Renal pelvis (tissue), 4 donors: Measurements from ENCODE around the gene MGP. TPM values are rescaled to one million over a fixed set of nuclear protein-coding genes. Genes with fewer than 3 reads are reported as not detected.
A peak's percentile ranks its signal among the peaks of the same experiment; 100 is the strongest.

Experiments used
- DNase-seq: peaks from one replicate; pipeline ENCODE4 v3.0.0-alpha.2; 2013
- polyA plus RNA-seq, 3 donors: library from polyadenylated mRNA; unstranded; fragments of 120-200 nt; gene quantifications; one replicate each; pipeline ENCODE4 v1.2.1, GENCODE V29; 2013; ENCODE audit not compliant: insufficient read length in 3 of 3

The MGP gene
- polyA plus RNA-seq, 3 donors = 27.4 to 52.6 (median 36.0) TPM

DNA sequence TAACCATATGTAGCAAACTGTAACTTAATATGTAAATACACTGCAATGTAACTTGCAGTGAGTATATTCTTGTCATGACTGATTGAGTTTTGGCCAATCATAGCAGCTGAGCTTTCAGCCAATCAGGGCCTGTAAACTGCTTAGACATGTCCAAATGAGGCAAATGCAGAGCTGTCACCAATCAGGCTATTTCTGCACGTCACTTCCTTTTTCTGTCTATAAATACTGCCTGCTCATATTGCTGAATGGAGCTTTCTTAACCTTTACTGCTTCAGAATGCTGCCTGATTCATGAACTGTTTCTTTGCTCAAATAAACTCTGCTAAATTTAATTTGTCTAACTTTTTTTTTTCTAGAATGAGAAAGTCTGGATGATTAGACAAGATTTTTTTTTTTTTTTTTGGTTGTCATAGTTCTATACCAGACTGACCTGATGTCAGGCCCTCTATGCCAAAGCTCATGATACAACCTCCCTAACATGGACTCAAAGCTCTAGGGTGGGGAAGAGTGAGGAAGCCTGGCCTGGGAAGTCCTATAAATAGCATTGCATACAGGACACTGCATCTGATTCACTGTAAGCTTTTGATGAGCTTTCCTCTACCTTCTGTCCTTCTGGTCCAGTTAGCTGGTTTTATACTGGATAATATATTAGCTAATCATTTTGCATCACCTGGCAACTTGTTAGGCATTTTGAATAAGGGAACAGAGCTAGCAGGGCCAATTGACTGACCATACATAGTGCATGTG, 12.0 kb downstream of the MGP start:
- DNase-seq = no peak

DNA sequence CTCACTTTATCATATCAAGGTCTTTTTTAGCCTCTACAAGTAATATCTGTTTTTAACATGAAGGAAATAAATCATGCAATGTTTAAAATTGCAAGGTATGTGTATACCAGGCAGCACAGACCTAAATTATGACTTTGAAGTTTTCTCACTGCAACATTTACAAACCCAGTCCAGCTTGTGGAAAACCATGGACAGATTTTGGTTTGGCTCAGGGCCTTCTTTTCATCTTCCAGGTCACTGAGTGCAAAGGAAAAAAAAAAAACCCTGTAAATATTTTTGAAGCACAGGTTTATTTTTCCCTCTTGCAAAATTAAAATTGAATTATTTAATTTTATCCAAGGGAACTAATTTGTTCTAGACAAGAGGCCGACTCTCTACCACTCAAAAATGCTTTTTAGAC, 13.8 kb downstream of the MGP start:
- DNase-seq = no peak

- no peak for DNase-seq
These were observed 14.4 kb downstream of the MGP start for GRCh38 chr12:14871247-14871646.

DNA sequence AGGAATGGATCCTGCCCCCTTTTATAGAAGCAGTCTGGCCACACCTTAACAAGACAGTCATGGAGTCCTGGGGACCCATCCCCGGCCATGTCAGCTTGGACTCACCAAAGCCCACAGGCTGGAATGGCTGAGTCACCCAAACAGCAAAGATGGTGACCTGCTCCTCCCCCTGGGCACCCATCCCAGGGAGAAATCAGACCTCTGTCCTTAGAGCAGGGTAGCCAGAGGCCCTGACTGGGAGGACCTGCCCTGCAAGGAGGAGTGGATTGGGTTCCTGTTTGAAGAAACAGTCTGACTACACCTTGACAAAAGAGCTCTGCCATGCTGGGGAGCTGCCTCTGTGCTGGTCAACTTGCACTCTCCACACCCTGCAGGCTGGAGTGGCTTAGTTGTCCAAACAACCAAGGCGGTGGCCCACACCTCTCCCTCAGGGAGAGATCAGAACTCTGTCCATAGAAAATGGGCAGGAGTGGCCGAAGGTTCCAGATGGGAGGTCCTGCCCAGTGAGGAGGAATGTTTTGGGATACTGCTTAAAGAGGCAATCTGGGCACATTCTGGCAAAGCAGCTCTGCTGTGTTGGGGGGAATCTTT, 16.6 kb downstream of the MGP start:
- DNase-seq = no peak

DNA sequence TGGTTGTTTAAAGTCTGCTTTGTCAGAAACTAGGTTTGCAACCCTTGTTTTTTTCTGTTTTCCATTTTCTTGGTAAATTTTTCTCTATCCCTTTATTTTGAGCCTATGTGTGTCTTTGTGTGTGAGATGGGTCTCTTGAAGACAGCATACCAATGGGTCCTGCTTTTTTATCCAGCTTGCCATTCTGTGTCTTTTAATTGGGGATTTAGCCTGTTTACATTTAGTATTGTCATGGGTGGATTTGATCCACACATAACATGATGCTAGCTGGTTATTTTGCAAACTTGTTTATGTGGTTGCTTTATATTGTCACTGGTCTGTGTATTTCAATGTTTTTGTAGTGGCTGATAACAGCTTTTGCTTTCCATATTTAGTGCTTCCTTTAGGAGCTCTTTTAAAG, 25.2 kb downstream of the MGP start:
- DNase-seq = no peak

GRCh38 chr12:14858513-14858912, 27.1 kb downstream of the MGP start:
- DNase-seq = no peak

- peak; percentile 36 for DNase-seq
These were observed 31.0 kb downstream of the MGP start for GRCh38 chr12:14854586-14855183.

DNA sequence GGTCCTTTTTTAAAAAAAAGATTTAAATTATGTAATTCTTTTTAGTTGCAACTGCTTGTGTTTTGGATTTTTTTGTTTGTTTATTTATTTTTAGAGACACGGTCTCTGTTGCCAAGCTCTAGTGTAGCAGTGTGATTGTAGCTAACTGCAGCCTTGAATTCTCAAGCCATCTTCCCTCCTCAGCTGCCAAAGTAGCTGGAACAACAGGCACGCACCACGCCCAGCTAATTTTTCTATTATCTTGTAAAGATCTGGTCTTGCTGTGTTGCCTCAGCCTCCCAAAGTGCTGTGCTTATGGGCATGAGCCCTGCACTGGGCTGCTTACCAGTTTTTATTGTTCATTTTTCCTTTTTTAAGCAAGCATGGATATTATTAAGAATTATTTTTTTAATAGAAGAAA, 31.7 kb downstream of the MGP start:
- DNase-seq = no peak

DNA sequence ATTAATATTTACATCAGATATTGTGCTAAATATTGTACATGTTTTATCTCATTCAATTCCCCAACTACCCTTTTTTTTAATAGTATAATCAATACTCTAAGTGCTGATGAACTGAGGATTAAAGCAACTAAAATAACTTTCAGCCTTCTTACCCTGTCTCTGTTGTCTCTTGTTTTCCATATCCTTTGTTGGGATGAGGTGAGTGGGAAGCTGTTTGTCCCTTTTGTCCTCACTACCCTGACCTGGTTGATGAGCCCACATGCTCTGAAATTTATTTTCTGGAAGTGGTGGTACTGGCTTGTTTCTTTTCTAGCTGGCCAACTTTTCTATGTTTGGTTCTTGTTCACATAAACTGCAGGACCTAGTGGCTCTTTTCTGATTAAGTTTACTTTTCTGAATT, 32.8 kb downstream of the MGP start:
- DNase-seq = no peak

DNA sequence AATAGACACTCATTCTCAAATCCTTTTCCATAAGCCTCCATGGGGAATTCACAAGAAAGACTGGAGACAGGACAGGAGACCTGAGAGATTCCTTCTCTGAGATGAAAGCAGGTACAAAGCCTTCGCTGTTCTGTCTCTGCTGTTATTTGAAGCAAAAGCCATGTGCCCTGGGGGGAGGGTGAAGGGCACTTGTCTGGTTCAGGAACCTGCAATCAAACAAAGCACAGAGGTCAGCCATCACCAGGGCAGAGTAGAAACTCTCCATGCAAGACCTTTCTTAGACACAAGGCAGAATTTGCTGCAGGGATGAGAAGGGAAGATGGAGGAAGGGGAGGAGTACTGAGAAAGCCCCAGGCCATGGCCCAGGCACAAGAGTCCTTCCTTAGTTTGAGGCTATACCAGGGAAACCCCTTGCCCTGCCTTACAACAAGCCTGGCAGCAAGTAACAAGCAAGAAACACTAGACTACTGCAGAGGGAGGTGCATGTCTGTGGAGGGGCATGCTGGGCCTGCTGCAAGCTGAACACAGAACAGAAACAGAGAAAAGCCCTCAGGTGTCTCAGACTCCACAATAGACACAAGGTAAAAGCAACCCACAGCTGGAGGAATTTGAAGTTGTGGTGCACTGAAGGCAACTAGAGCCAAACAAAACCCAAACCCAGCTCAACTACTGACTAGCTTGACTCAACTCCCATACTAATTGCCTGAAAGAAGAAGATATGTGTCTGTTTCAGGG, 34.6 kb downstream of the MGP start:
- DNase-seq = no peak

DNA sequence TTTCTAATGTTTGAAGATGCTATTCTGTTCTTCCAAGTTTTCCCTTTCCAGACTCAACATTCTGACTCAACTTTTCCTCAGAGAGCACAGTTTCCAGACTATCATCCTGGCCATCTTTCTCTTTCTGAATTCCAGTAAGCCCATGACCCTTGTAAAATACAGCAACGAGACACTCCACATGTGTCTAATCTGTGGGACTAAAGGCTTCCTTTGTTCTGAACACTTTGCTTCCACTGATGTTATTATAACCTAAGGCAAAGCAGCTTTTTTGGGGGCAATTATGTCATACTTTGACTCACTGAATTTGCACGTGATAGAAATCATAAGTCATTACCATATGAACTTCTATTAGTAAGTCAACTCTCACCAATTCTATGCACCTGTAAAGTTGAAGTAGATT, 36.0 kb downstream of the MGP start:
- DNase-seq = no peak

- no peak for DNase-seq
These were observed 38.6 kb downstream of the MGP start for GRCh38 chr12:14846876-14847580.

DNA sequence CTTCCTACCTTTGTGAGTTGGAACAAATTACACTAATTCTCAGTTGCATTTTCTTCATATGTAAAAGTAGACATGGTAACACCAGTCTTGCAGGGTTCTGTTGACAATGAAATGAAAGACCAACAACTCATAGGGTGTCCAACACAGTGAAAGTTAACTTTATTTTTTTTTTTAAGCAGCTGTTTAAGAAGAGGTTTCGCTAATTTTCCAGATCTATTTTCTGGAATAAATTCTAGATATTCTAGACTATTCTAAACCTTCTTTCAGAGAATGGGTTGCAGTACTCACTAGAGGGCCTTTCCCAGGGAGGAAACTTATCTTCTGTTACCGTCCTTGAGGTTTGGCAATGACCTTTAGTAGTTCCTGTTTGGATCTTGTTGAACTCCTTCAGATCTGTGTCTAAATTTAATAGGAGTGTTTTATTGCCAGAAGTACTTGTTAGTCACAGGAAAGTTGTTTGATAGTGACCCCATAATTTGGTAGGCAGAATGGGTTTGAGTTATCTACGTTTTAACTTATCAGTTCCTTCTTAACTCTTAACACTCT, 39.5 kb downstream of the MGP start:
- no peak for DNase-seq

GRCh38 chr12:14845350-14845750, 40.3 kb downstream of the MGP start:
- DNase-seq = peak; percentile 66

- no peak for DNase-seq
These were observed 41.3 kb downstream of the MGP start for GRCh38 chr12:14844401-14844800.

DNA sequence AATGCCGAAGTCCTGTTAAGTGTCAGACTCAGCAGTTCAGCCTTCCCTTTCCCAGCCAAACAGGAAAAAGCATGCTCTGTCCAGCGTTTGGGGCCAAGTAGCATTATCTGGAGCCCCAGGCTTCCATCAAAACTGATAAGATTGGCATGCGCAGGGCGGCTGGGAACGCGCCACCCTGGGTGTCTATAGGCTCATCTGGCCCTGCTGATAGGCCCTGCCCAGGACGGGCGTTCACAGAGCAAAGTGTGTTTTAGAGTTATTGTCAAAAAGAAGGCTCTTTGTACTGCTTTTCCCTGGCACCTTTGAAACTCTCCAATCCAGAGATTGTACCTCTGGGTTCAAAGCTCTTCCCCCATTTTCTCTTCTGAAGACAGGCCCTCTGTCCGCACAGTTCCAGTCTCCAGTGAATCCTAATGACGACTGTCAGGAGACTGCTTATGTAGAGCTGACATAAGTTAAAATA, 42.2 kb downstream of the MGP start, which contains the start of gene ART4:
Gene ART4, minus strand, starts transcription at position 102 of the 463 bp plus-strand sequence. CDS start 413 bp downstream, outside the sequence.
- DNase-seq = no peak

- DNase-seq = no peak
These were observed 43.3 kb downstream of the MGP start for GRCh38 chr12:14842315-14842714.

DNA sequence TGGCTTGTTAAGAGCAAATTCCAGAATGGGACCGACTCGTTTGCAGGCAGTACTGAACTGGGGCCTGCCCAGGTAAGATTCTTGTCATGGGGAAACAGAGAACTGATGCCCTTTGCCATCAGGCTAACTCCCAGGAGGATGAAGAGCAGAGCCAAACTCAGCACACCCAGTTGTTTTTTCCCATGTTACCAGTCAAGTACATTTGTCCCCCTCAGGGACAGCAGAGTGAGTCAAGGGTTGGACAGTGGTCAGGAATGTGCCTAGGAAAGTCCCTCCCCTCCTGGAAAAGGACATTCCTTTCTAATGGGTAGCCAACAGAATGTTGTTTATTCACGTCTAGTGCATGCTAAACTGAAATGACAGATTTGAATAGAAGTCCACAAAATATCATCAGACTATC, 43.9 kb downstream of the MGP start:
- peak; percentile 37 for DNase-seq

DNA sequence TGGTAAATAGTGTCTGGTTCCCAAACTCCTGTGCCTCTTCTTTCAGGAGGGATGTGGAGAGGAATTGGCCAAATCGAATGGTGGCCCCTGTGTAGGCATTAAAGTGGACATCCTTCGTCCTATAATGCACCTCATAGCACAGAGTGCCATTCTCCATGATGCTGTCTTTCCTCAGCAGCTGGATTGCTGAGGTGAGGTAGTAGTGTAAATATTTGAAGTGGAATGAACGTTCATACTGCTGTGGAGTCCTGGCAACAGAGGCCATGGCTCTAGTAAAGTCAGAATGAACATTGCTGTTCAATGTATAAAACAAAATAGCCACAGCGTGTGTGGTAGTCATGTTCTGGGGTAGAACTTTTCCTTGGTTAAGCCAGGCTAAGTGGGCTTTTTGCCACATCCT, 45.0 kb downstream of the MGP start:
- DNase-seq = no peak

DNA sequence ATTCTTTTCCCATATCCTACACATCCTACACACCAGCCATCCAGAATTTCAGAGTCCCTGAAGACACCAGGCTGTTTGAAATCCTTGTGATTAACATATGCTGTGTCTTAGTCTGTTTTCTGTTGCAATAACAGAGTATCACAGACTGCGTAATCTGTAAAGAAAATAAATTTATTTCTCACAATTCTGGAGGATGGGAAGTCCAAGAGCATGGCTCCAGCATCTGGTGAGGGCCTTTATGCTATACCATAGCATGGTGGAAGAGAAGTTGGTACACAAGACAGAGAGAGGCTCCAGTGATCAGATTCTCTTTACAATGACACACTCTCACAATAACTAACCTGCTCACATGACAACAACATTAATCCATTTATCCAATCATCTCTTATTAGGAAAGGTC, 46.4 kb downstream of the MGP start:
- DNase-seq = no peak
